RPMI7951 (cell line): ENCODE measurements around the gene ADSS1. TPM values are rescaled to one million over a fixed set of nuclear protein-coding genes. Genes with fewer than 3 reads are reported as not detected.
"Not testable (repeated sequence)": the region's sequence is repeated elsewhere in the genome, so short reads cannot be mapped to it uniquely, and the experiment has no call there.

Source experiments
- DNase-seq: peaks from one replicate; pipeline ENCODE4 v3.0.0-alpha.2; 2012; ENCODE audit warnings: low read depth
- total RNA-seq: library from RNA; depleted of rRNA; stranded (reverse); fragments of >200 nt; shearing (Covaris generic); gene quantifications from 2 replicates; pipeline ENCODE4 v1.2.3, GENCODE V29; 2014

The ADSS1 gene
- total RNA-seq, 1 experiment from 2014 or later, result 3.2 TPM

DNA sequence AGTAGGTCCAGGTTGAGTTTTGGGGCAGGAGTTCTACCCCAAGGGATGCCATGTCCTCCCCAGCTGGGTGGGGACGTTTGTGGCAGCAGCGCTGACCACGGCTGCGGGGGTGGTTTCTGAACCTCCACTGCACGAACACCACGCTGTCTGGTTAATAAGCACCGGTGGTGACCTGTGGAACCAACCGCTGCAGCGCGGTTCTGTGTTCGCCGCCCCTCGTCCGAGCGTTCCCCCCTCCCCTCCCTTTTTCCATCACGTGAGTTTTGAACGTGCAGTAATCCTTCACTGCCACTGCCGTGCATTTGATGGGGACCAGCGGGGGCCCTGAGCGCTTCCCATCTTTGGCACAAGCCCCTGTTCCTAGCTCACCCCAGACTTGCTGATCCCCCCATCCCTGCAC, 6.4 kb upstream of the ADSS1 start:
- DNase-seq, result no peak

DNA sequence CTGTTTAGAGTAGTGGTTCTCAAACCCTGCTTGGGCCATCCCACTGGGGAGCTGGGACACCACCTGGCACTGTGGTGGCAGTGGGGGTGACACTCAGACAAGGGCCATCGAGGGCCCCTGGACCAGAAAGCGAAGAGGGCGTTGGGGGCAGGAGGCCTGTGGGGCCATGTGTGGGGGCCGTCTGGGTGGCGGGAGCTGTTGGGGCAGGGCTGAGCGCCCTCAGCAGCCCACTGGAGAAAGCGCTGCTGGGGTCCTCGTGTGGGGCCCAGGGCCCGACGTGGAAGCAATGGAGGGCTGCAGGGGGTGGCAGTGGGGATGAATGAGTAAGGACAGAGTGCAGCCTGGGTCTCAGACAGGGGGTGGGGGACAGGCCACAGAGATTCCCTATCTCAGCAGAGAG, 5.9 kb upstream of the ADSS1 start:
- no peak for DNase-seq

DNA sequence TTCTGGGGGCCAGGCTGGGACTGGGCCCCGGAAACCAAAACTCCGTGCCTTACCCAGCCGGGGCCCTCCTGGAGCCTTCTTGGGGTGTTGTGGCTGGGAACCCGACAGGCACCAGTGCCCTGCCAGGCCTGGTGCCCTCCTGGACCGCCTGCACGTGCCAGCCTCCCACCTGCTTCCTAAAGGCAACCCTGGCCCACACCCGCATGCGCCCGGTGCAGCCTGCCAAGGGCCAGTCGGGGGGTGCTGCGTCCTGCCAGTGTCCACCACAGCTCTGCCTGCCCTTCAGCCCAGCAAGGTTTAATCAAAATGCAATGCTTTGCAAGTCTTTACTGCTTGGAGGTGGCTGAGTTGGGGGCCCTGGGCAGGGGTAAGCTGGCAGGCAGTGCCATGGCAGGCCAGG, 5.2 kb upstream of the ADSS1 start:
- DNase-seq, result no peak

DNA sequence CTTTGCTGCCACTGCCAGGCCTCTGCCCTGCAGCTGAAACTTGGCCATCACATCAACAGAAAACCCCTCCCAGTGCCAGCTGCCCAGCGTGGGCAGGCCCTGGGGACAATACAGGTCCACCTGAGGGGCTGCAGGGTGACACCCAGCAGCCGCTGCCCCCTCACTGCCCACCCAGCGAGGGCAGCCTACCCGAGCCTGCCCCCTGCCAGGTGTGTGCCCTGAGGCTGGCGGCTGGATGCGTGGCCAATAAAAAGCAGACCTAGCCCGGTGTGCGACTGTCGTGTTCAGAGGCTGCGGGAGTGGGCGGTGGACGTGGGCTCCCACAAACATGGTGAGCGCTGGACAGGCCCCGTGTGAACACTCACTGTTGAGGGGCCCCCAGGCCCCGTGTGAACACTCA, 4.7 kb upstream of the ADSS1 start:
- no peak for DNase-seq

DNA sequence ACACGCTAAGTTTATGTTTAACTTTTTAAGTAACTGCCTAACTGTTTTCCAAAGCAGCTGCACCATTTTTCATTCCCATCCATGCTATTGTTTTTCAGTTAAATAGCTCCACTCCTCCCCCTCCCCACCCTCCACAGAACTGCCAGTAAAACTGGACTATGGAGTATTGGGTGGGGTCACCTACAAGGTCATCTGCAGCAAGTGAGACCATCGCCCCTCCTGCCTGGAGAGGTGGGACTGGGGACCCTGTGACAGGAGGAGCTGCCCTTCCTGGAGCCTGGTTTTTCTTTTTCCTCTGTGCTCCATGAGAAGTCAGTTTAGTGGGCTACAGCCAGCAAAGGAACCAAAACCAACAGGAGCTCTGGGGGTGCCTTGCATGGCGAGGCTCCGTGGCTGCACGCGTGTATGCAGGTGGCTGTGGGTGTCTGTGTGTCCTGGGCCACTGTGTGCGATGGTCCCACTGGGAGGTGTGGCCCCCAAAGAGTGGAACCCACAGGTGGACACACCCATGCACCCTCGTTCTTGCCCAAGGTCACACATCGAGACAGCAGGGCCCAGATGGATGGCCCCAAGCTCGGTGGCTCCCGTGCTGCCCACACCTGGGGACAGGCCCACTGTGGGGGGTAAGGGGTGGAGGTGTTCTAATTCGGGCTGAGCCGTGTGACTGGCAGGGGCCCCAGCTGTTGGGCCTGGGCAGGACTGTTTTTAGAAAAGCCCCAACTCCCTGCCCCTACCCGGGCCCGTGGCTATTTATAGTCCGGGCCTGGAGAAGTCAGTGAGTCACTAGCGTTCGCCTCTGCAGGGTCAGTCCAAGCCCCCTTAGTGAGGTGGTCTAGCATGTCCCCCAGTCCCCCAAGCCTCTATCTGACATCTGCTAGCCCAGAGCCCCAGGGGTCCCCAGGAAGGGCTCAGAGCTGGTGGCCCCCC, 2.3 kb upstream of the ADSS1 start:
- peak; percentile 32 for DNase-seq

DNA sequence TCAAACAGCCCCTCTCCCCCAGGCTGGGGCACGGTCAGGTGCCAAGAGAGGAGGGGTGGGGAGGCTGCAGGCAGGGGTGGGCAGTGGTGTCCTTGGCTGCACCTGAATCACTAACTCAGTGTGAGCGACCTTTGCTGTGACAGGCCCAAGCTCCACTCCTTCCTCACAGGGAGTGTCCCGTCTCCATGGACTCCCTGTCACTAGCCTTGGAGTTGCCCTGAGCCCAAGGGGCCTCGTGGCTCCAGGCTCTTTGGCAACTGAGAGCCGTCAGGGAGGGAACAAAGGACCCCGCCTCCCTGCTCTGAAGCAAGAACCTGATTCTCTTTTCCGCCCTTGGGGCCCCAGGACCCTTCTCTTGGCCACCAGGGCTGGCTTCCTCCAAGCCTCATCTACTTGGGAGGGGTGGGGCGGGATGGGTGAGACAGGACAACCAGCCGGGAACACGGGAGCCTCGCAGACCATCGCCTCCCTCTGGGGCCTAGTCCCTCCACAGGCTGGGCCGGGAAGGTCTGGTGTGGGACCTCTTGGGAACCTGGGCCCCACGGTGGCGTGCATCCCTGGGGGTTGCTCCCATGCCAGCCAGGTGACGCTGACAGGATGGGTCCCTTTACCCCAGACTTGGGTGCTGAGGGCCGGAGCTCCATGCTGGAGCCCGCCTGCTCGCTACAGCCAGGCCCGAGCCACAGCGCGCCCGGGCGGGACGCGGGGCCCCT, 935 bp upstream of the ADSS1 start:
- no peak for DNase-seq

DNA sequence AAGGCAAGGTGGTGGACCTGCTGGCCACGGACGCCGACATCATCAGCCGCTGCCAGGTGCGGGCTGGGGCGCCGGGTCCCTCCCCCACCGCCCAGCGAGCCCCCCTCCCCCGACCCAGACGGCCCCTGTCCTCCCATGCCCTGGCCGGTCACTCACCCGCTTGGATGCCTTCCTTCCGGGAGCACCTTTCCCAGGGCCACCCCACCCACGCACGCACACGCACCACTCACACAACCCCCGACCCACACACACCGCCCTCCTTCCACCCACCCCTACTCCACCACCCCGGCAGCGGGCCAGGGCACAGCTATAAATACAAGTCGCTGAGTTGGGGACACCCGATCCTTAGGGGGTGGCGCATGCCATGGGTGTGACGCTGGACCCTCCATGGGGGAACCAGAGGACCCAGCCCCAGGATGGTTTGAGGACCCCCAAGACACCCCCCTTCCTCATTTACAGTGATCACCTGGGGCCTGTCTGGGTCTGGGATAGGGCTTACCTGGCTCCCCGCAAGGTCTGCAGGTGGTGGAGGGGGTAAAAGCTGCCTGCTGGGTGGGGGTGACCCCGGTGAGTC, 465 bp downstream of the ADSS1 start:
- no peak for DNase-seq

DNA sequence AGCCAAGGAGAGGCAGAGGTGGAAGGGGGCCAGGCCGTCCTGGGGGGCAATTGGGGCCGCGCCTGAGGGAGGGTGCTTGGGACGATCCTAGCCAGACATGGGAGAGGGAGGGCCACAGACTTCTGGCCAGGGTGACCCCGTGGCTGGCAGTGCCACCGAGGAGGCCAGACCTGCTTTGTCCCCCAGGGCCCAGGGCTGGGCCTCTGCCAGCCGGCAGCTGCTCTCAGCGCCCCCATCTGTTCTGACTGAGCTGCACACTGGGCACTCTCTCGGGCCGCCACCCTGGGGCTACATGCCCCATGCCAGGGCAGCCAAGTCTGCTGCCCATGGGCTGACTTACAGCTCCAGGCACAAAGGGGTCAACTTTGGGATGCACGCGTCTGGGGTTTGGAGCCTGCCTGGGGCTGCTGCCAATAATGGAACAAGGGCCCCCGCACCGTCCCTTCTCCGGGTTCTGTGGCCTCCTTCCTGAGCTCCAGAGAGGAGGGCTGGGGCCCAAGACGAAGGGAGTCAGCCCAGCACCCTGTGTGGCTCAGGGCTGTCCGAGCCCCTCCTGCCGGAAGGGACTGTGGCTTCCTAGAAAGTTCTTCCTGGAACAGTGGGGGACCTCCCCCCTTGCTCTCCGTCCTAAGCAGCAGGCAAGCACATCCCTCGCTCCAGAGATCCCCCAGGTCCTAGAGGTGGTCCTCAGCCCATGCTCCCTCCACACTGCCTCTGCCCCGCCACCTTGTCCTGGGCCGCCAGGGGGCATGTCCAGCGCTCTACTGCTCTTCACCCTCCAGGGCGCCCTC, 1.1 kb downstream of the ADSS1 start:
- DNase-seq, result no peak

DNA sequence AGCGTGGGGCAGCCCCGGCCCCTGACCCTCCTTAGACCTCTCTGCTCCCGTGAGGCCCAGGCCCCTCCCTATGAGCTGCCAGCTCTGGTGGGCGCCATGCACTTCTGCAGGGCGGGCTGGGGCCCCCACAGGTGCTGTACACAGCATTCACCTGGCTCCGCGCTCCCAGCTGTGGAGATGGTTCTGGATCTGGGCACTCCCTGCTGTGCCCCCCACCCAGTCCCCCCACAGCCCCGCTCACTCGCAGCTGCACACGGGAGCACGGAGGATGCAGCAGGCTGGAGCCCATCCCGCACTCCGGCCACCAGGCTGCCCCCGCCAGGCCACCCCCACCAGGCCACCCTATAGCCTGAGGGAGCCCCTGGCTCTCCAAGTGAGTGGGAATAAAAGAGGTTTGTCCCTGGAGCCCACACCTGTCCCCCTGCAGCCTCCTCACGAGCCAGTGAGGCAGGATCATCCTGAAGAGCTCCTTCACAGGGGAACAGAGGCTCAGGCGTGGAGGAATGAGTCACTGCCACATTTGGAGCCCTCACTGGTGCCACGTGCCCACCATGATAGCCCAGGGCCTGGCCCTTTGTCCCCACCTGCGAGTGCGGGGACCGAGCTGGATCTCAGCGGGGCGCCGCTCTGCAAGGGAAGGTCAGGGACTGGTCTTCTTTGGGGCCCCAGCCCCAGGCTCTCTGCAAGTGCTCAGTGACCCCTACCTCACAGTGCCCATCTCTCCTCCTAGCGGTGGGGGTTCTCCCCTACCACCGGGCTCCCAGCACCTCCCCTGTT, 1.9 kb downstream of the ADSS1 start:
- DNase-seq, result no peak

DNA sequence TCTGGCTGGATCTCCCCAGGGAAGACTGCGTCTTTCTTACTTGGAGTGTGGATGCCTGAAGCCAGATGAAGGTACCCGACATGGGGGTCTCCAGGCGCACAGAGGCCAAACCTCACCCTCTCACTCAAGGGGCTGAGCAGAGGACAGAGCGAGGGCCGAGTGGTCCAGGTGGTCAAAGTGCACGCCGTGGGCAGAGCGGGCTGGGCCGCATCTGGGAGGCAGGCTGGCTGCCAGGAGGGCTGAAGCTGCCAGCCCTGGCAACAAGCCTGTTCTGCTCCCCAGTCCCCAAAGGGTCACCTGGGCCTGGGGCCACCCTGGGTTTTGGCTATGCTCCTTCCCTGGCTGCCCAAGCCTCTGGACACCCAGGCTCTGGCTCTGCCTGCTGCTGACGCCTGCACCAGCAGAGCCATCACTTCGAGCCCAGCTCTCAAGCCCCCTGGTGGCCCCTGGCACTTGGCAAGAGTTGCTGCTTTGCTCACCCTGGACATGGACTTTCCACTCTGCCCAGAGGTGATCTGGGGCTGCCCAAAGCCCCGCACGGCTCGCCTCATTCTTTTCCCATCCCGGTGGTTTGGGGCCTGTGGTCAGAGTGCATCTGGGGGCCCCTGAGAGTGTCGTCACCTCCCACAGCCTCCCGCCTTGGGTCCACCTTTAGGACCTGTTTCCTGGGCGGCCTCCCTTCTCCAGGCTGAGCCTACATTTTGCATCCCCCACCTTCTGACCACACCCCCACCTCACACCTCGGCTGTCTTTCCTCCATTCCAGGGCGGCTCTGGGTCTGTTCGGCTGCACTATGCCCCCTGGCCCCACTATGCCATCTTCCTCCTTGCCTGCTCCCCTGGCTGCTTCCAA, 2.8 kb downstream of the ADSS1 start:
- no peak for DNase-seq

DNA sequence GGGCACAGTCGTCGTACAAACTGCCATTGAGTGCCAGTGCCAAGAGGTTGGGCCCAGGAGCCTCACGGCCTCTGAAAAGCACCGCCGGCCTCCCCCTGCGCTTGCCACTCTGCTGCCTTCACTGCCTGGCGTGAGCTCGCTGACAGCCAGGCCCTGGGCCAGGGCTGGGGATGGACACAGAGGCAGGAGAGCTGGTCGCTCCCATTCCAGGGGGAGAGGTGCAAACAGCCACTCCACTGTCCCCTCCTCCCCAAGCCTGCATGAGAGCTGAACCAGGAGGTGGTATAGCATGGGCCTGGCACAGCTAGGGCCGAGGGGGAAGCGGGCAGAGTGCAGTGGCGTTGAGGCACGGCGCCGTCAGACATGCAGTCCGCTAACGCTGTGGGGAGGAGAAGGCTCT, 4.6 kb downstream of the ADSS1 start:
- no peak for DNase-seq

DNA sequence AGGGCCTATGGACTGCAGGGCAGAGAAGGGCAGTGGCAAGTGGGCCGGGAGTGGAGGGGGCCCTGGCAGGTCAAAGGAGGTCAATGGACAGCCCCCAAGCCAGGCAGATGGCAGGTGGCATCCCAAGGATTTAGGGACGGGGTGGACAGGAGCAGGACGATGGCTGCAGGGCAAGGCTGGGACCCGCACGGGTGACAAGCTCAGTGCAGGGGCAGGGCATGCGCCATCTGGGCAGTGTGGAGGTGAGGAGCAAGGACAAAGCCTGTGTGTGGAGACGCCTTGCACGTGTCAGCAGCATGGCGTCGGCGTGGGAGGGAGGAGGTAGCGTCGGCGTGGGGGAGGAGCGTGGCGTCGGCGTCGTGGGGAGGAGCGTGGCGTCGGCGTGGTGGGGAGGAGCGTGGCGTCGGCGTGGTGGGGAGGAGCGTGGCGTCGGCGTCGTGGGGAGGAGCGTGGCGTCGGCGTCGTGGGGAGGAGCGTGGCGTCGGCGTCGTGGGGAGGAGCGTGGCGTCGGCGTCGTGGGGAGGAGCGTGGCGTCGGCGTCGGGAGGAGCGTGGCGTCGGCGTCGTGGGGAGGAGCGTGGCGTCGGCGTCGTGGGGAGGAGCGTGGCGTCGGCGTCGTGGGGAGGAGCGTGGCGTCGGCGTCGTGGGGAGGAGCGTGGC, 5.3 kb downstream of the ADSS1 start:
- not testable (repeated sequence) for DNase-seq

DNA sequence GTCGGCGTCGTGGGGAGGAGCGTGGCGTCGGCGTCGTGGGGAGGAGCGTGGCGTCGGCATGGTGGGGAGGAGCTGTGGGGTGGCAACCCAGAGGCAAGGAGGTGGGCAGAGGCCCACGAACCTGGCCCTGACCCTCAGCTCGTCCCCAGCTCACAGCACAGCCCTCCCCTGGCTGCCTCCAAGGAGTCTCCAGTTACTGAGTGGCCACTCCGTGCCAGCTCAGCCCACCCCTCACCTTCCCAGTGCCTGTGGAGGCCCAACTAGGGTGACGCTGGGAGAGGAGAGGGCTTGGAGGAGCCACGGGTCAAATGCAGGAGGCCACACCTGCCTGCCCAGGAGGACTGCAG, 5.8 kb downstream of the ADSS1 start:
- DNase-seq, result no peak

DNA sequence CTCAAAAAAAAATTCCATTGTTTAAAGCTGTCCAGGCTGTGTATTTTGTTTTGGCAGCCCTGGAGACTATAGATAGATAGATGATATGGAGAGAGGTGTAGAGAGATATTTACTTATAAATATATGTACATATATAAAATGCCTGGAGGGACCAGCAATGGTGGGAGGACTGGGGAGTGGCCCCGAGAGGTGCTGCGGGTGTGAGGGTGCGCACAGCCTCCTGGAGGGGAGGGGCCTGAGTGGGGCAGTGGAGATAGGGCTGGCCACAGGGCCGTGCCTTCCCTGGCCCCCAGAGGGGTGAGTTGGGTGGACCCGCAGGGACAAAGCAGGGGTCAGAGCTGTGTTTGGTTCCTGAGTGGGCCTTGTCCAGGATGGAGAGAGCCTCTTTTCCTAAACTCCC, 6.5 kb downstream of the ADSS1 start:
- DNase-seq, result no peak

DNA sequence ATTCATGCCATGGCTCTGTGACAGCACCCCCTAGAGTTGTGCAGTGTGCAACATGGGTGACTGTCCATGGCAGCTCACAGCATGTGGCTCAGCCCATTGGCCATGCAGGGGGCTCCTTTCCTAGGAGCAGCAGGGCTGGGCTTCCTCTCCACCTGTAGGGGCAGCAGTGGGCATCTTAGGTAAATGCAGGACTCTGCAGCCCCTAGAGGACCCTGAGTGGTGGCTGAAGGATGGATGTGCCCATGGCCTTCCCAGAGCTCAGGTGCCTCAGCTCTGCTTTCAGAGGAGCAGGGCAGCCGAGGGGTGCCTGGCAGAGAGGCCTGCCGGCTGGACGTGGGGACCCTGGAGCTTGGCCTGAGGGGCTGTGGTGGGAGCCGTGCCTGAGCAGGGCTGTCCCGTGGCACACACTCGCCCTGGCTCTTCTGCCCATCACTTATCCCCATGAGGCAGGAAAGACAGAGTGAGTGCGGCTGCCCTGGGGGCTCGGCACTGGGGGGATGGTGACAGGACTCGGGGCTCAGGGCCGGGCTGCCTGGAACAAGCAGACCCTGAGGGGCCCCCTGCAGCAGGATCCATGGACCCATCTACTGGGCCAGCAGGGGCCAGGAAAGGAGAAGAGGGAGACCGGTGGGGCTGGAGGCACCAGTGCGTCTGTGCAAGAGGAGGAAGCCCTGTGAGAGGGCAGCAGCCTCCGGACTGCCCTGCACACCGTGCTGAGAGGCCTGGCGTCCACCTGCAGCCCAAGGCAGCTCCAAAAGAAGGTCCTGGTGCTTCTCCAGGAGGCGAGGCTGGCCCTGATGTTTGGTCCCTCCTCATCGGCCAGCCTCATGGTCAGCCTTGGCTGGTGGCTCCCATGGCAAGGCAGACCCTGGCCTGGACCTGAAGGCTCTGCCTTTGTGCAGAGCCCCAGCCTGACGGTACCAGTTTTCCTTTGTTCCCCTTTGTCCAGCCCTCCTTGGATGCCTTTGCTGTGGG, 7.6 kb downstream of the ADSS1 start:
- no peak for DNase-seq

DNA sequence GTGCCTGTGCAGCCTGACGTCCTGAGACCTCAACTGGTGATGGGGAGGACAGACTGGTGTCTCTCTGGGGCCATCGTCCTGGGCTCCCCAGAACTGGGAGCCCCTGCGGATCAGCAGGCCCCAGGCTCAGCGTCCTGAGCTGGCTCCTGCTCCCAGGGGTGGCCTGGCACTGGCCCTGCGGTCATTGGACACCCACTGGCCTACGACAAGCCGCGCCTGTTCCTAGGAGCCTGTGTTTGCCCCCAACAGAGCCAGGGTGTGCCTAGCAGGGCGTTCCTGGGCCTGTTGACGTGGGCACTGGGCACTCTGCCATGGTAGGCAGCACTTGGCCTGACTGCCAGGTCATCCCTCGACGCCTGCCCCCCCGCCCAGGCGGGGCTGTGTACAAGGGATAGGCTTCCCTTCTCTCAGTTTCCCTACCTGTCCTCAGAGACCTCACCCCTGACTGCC, 8.4 kb downstream of the ADSS1 start:
- no peak for DNase-seq

DNA sequence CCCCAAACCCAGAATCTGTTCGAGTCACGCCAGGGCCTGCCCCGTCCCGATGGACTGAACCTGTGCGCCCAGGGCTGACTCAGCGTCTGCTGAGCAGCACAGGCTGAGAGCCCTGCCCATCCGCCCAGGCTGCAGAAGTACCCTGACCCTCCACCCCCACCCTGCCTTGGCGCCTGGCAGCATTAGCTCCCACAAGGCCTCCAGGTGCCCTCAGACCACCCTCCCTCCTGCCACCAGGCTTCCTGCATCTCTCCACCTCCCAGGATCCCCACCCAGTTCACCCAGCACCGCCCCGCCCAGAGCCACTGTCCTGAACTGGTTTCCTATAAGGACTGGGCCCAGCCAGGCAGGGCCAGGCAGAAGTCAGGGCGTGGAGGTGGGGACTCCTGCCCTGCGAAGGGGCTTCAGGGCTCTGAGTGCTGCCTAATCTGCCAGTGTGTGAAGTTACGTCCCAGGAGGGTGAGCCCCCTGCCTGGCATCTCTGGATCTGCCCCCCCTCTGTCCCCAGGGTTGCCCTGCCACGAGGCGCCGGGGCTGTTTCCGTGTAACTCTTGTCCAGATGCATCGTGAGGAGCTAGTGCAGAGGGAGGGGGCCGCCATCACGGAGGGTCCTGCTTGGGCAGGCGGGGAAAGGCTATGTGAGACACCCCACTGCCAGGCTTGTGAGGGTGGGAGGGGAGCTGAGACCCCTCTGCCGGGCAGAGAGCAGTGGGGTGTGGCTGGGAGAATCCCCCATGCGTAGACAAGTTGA, 9.1 kb downstream of the ADSS1 start:
- no peak for DNase-seq
